T1000 (cell line): ENCODE results near the gene BAG2.

Experiments used
- DNase-seq: peaks from one replicate; lab custom pipeline; 2025; ENCODE audit warnings: mixed read lengths; lab: John Stamatoyannopoulos, UW

Gene BAG2

GRCh38 chr6:57172136-57173055 lies at the start of gene BAG2:
TSS of gene BAG2 (plus strand) at chr6:57172326. CDS start at chr6:57172698, 372 bp downstream.
- peak; percentile 80 for DNase-seq

- DNase-seq: no peak
Measured at GRCh38 chr6:57123111-57123510, 49.0 kb upstream of the BAG2 start.

- DNase-seq: no peak
Measured at GRCh38 chr6:57127763-57128162, 44.4 kb upstream of the BAG2 start.

GRCh38 chr6:57130661-57131177 lies 41.4 kb upstream of the BAG2 start:
- no peak for DNase-seq

- no peak for DNase-seq
Measured at GRCh38 chr6:57134954-57135353, 37.2 kb upstream of the BAG2 start.

- DNase-seq: no peak
Measured at GRCh38 chr6:57135885-57136284, 36.2 kb upstream of the BAG2 start.

GRCh38 chr6:57137350-57137749 lies 34.8 kb upstream of the BAG2 start:
- no peak for DNase-seq

GRCh38 chr6:57138026-57138425 lies 34.1 kb upstream of the BAG2 start:
- DNase-seq: no peak

GRCh38 chr6:57141451-57142177 lies 30.5 kb upstream of the BAG2 start:
- DNase-seq: no peak

GRCh38 chr6:57142178-57142525 lies 30.0 kb upstream of the BAG2 start:
- no peak for DNase-seq

- DNase-seq: no peak
Measured at GRCh38 chr6:57143690-57144089, 28.4 kb upstream of the BAG2 start.

- DNase-seq: no peak
Measured at GRCh38 chr6:57147401-57147800, 24.7 kb upstream of the BAG2 start.

- no peak for DNase-seq
Measured at GRCh38 chr6:57147955-57148858, 23.9 kb upstream of the BAG2 start.

GRCh38 chr6:57158658-57159057 lies 13.5 kb upstream of the BAG2 start:
- no peak for DNase-seq

- no peak for DNase-seq
Measured at GRCh38 chr6:57159127-57159526, 13.0 kb upstream of the BAG2 start.

GRCh38 chr6:57162028-57162427 lies 10.1 kb upstream of the BAG2 start:
- no peak for DNase-seq

- no peak for DNase-seq
Measured at GRCh38 chr6:57162516-57162915, 9.6 kb upstream of the BAG2 start.

GRCh38 chr6:57163956-57164355 lies 8.2 kb upstream of the BAG2 start:
- no peak for DNase-seq

- DNase-seq: no peak
Measured at GRCh38 chr6:57165080-57165479, 7.0 kb upstream of the BAG2 start.

- no peak for DNase-seq
Measured at GRCh38 chr6:57173056-57173885, 1.1 kb downstream of the BAG2 start.

- DNase-seq: no peak
Measured at GRCh38 chr6:57173886-57174510, 1.9 kb downstream of the BAG2 start.
